Measurements from ENCODE around the gene PDS5A.

DNA sequence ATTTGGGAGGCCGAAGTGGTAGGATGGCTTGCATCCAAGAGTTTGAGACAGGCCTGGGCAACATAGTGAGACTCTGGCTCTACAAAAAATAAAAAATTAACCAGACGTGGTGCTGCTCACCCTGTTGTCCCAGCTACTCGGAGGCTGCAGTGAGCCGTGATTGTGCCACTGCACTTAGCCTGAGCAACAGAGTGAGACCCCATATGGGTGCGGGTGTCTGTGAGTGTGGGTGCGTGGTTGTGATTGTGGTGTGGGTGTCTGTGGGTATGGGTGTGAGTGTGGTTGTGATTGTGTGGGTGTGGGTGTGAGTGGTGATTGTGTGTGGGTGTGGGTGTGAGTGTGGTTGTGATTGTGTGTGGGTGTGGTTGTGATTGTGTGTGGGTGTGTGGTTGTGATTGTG is 165.2 kb downstream of the PDS5A start:
- TF ChIP-seq POLR2A (IDR thresholded peaks at IDR 0.05; ENCODE audit: low read length) (no peak), GATA1 (IDR thresholded peaks at IDR 0.05; ENCODE audit: low read depth, low read length) (no peak)

All from erythroblast (primary cell).